ENCODE data around the gene GAS6.
"Not testable (repeated sequence)": the region's sequence is repeated elsewhere in the genome, so short reads cannot be mapped to it uniquely, and the experiment has no call there.

The GAS6 gene

DNA sequence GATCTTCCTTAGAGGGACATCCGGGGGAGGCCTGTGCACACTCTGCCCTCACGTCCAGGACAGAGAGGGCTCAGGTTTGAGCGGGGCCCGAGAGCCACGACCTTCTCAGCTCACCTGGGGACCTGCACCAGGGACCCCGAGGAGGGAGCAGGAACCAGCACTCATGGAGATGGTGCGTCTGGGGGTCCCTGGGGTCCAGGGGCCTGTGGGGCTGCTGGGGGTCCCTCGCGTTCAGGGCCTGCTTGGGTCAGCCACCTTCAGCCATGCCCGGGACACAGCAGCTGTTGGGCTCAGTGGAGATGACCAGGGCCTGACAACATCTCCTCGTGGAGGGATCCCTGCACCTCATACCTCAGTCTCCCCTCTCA lies 57.8 kb downstream of the GAS6 start:
- no peak for DNase-seq (ENCODE audit: low read depth)

DNA sequence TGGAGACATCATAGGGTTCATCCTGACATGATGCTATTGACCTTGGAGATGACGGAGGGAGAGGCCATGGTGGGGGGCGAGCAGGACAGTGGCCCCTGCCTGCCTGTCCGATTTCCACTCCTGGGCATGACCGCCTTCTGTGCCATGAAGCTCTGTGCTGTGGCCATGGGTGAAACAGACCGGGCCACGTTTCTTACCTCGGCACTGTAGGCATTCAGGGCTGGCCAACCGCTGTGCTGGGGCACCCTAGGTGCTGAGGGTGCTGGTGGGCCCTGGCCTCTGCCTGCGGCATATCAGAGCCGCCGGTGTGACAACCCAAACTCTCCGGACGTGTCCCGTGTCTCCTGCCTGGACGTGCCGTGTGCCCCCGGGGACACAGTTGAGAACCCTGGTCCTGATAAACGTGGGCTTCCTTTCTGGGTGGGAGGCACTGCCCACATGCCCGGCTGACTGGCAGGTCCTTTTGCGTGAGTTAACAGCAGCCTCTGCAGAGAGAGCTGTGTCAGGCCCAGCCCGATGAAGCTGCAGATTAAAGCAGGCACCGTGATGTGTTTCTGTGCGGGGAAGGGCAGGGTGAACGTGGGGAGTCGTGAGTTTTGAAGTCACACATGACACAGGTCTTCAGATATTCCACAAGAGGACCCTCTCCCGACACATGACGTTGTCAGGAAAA lies 58.3 kb downstream of the GAS6 start:
- DNase-seq (ENCODE audit: low read depth): no peak

DNA sequence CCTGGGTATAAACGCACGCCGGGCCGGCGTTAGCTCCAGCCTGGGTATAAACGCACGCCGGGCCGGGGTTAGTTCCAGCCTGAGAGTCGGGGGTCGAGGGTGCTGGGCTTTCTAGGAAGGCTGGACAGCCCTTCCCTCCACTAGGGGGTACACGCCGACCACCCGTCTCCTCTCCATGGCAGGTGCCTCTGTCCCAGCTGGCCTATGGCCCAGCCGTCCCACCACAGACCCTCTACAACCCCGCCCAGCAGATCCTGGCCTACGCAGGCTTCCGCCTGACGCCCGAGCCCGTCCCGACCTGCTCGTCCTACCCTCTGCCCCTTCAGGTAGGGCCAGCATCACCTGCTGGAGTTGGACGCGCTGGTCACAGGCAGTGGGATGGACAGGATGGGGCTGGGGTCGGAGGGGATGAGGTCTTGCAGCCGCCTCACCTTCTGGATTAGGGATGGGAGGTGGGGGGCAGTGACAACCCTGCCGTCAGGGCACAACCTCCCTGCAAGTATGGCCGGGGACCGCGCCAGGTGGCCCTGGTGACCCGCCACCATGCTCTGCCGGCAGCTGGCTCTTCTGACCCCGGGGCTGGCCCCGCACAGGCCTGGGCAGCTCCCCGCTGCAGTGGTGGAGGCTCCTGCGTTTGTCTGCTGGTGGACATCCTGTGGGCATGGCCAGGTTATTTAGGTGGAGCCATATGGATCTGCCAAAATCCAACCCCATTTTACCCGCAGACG lies 59.0 kb downstream of the GAS6 start:
- no peak for DNase-seq (ENCODE audit: low read depth)

DNA sequence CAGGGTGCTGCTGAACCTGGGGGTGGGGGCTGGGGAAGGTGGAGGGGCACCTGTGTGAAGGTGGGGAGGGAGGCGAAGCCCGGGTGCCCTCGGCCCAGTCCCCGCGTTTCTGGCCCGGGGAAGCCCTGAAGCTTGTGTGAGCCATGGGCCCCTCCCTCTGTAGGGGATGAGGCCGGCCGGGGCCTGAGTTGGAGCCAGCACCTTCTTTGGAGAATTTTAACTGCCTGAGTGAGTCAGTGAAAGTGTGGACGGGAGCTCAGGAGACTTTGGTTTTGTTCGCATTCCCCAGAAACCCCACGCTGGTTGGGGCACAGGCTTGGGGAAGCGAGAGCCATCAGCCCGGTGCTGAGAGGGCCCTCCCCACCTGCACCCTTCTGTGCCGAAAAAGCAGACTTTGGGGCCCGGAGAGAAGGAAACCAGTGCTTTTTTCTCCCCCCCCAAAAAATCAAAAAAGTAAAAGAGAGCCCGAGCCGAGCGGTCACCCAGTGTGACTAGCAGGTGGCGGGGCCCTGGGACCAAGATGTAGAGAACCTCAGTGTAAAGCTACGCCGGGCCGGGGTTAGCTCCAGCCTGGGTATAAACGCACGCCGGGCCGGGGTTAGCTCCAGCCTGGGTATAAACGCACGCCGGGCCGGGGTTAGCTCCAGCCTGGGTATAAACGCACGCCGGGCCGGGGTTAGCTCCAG lies 59.7 kb downstream of the GAS6 start:
- no peak for DNase-seq (ENCODE audit: low read depth)

DNA sequence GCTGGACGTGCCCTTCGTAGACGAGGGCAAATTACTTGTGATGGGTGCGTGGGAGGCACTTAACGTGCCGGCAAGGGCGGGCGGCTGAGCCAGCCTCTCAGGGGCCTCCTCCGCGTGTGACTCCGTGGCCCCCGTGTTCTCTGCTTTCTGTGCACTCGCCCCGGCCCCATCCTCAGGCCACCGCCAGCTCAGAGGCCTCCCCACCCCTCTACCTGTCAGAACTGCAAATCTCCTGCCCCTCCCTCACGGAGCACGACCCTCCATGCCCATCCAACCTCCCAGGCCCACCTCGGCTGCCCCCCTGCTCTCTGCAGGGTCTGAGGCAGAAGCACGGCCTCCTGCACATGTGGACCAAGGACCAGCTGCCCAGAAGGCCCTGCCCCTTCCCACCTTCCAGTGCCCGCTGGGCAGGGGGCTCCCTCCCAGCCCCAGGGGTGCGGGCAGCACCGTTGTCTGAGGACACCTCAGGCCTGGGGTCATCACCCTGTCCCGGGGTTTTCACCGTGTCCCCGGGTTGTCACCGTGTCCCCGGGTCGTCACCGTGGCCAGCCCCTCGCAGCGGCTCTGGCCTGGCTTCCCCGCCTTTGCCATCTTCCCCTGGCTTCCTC lies 60.4 kb downstream of the GAS6 start:
- DNase-seq (ENCODE audit: low read depth): no peak

DNA sequence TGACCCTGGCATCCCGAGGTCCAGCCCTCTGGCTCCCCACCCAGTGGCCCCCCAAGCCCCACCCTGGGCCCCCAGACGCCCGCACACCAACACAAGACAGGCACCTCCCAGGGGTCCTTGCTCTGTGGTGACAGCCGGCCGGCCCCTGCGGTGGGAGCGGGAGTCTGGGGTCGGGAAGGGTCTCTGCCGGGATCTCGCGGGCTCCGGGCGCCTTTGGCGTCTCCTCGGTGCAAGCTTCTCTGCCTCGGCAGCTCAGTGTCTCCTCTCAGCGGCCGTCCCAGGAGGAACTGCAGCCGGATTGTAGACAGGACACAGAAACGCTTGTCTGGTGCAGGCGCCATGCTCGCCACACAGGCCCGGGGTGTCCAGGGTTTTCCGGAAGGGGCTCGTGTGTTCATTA lies 61.1 kb downstream of the GAS6 start:
- DNase-seq (ENCODE audit: low read depth): no peak

DNA sequence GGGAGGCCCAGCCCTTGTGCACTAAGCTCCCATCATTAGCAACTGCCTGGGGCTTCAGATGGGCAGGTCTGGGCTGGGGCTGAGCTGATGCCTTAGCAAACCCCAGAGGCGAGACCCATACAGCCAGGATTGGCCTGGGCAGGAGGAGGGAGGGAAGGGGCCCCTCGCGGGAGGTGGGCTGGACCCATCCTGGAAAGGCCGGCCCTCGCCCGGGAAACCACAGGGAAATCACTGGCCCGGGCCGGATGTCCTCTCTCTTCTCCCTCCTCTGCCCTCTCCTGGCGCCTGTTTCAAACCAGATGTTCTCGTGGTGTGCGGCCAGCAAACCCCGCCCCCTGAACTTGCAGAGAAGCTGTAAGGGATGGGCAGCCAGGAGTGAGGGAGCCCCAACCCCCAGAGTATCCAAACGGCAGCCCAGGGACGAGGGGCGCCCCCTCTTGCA lies 61.8 kb downstream of the GAS6 start:
- peak; percentile 81 for DNase-seq (ENCODE audit: low read depth)

DNA sequence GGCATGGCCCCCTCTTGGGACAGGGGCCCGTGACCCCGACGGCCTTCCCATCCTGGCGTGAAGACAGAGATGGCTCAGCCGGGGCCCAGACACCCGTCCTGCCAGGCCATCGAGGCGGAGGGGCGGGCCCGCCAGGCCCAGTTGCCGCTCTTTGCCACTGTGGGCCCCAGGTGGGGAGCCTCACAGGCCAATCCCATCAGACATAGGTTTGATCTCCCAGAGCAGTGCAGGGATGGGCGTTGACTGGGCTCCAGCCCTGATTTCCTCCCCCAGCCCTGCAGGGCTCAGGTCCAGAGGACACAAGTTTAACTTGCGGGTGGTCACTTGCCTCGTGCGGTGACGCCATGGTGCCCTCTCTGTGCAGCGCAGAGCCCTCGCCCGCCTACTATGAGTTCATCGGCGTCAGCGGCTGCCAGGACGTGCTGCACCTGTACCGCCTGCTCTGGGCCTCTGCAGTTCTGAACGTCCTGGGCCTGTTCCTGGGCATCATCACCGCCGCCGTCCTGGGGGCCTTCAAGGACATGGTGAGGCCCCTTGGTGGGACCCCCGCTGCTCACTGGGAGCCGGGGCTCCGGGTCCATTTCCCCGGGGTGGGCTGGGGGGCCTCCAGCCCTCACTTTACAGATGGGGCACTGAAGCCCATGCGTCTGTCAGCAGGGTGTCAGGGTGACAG lies 62.5 kb downstream of the GAS6 start:
- no peak for DNase-seq (ENCODE audit: low read depth)

DNA sequence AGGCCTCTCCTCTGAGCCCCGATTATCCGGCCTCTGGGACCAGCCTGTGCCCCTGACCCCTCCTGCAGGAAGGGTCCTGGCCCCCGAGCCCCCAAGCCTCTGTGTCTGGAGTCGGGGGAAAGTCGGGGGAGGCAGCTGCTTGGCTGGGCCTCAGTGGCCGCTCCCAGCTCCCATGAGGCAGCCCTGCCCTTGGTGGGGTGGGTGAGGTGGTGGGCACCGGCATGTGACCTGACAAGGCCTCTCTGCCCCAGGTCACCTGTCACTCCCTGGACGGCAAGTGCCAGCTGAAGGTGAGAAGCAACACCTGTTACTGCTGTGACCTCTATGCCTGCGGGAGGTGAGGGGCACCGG lies 63.3 kb downstream of the GAS6 start:
- DNase-seq (ENCODE audit: low read depth): no peak

DNA sequence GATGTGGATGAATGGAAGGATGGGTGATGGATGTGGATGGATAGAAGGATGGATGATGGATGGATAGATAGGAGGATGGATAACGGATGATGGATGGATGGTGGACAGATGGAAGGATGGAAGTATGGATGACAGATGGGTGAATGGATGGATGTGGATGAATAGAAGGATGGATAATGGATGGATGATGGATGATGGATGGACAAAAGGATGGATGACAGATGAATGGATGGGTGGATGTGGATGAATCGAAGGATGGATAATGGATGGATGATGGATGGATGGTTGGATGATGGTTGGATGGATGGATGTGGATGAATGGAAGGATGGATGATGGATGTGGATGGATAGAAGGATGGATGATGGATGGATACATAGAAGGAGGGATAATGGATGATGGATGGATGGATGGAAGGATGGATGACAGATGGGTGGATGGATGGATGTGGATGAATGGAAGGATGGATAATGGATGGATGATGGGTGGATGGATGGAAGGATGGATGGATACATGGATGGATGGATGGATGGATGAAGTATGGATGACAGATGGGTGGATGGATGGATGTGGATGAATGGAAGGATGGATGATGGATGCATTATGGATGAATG lies 65.6 kb downstream of the GAS6 start:
- DNase-seq (ENCODE audit: low read depth): no peak

DNA sequence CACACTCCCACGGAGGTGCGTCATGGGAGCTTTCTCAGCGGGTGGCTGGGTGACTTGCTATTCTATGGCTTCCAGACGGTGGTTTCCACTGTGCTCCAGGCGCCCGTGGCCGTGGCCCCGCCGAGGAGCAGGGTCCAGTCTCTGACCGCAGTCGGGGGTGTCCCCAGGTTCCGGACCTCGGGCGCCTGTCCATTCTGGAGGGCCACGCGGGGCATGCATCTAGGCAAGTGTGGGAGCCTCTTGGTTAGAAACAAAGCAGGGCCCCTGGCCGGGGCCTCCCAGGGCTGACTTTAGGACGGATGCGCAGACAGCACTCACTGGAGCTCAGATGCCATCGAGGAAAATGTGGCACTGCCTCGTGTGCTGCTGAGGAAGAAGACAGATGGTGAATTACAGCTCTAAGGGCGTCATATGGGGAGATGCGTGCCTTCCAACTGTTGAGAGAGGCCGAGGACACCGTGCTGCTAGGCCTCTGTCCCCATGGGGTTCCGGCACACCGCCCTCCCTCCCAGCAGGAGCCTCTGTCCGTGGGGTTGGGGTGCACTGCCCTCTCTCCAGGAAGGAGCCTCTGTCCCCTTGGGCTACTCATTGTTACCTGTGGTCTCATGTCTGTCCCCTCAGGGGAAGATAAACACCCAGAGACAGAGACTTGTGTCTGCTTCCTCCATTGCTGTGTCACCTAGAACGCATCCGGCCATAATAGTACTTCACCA lies 66.8 kb downstream of the GAS6 start:
- no peak for DNase-seq (ENCODE audit: low read depth)

DNA sequence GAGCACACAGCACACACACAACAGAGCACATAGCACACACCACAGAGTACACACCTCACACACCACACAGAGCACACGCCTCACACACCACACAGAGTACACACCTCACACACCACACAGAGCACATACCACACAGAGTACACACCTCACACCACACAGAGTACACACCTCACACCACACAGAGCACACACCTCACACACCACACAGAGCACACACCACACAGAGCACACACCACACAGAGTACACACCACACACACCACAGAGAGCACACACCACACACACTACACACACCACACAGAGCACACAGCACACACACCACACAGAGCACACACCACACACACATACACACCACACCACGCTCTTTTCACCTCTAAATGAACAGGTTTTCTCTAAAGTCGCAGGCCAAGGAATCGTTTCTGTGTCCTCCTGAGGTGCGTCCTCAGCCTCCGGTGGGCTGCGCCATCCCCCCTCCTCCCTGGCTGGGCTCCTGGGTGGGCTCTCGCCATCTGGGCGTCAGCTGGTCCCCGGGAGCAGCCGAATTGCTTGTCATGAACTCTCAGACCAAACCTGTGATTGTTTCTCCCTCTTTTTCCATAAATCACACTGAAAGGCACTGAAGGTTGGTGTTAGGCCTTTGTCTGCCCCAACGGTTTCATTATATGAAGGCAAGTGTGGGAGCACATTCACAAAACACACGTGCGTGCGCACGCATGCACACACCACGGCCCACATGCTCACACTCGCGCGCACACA lies 67.5 kb downstream of the GAS6 start:
- no peak for DNase-seq (ENCODE audit: low read depth)

DNA sequence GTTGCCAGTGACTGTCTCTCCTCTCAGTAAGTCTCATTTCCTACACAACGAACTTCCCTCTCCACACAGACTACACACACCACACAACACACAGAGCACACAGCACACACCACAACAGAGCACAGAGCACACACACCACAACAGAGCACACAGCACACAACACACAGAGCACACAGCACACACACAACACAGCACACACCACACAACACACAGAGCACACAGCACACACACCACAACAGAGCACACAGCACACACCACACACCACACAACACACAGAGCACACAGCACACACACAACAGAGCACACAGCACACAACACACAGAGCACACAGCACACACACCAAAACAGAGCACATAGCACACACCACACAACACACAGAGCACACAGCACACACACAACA lies 68.5 kb downstream of the GAS6 start:
- DNase-seq (ENCODE audit: low read depth): not testable (repeated sequence)

DNA sequence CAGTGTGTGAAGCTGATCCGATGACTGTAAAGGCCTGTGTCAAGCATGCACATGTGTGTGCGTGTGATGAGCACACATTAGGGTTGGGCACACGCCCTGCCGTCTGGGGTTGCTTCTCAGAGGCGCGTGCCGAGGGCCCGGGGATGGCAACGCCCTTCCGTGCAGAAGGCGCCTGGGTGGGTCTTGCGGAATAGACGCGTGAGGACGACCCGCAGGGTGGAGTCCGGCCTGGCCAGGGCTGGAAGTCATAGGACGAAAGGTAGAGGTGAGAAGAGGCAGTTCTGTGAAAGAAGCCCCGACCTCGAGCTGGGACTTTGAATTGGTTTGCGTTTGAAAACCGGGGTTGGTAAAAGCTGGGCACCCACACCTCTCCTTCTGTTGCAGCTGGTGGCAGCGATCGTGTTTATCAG lies 69.1 kb downstream of the GAS6 start:
- DNase-seq (ENCODE audit: low read depth): no peak

DNA sequence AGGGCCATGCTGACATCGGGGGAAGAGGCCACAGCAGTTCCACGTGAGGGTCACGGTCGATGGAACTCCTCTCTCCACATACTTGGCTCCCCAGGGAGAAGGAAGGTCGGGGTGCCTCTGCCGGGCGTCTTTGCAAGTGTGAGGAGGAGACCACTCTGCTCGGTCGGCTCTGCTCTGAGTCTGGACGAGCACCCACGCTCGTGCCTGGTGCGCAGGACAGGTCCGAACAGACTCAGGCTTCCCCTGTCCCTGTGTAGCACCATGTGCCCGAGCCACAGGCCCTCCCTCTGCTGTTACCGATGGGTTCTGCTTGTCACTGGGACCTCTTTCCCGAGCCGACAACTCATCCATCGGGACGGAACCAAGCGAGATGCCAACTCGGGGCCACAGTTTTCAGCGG lies 69.8 kb downstream of the GAS6 start:
- no peak for DNase-seq (ENCODE audit: low read depth)

DNA sequence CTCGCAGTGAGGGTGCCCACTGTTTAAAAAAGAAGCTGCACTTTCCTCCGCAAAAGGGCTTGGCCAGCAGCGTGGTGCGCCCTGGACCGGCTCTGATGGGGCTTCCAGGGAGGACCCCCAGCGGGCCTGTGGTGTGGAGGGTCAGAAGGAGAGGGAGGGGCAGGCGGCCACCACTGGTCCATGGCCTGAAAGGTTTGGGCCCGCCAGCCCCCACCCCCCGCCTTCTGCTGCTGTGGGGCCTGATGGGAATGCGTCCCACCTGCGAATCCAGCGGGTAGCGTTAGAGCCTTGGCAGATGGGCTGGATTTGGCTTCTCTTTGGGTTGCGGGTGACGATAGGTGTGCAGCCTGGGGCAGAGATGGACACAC lies 70.2 kb downstream of the GAS6 start:
- DNase-seq (ENCODE audit: low read depth): no peak

DNA sequence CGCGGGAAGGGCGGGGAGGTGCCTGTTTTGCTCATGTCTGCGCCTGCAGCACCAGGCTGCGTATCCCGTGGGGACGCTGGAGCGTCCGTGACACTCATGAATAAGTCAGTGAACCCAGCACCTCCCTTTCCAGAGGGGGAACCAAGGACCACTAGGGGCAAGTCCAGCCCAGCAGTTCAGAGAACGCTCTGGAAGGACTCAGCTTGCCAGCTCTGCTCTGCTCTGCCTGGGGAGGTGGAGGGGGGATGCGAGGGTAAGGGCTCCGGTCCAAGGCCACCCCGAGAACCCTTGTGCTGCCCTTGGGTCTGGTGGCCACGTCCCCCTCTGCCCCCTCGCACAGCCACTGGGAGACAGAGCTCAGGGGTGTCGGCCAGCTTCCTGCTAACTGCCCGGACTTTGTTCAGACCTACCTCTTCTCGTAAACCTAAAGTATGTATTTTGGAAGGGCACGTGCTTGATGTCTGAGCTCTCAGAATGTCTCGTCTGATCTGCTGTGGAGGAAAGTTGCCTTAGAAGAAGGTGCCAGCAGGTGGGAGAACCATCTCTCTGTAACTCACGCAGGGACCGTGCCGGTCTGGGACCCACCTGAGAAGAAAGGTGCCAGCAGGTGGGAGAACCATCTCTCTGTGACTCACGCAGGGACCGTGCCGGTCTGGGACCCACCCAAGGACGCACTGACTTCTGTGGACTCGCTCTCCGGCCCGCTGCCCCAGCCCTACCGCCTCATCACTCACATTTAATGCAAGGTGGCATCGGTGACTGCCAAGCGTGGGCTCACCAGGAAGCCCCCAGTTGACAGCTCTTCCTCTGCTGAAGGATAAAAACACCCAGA lies 70.8 kb downstream of the GAS6 start:
- DNase-seq (ENCODE audit: low read depth): no peak

DNA sequence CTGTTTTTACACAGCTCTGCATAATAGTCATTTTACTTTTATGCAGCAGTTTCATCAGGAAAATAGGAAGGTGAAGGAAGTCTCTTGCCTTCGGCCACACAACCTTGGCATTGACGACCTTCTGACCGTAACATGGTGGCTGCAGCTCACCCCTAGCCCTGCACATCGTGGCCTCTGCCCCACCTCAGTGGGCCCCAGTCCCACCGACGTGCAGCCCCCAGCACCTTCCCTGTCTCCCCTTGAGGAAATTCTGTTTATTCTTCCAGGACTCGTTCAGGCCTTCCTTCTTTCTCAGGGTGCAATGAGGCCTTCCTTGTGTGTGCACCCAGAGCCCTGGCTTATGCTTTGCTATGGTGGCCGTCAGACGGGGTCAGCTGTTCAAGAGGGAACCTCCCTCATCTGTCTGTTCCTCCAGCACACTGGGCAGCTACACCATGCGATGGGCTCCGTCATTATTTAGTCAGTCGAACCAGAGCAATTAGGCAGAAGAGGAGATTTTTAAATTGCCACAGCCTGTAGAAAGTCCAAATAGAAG lies 71.6 kb downstream of the GAS6 start:
- no peak for DNase-seq (ENCODE audit: low read depth)

DNA sequence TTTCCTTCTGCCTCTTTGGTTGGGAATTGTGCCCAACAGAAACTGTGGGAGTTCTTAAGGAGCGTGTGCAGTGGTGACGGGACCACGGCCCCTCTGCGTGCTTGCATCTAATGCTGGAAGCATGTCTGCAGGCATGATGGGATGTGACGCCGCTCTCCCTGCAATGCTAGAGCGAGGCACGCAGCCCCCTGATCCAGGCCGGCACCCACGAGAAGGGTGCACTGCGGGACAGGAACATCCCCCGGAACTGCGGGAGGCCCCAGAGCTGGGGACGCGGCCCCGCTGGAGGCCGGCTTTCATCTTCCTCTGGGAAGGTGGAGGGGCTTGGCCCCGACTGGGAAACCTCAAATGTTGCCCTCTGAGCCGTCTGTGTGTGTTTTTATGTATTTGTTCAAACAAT lies 72.1 kb downstream of the GAS6 start:
- DNase-seq (ENCODE audit: low read depth): no peak

DNA sequence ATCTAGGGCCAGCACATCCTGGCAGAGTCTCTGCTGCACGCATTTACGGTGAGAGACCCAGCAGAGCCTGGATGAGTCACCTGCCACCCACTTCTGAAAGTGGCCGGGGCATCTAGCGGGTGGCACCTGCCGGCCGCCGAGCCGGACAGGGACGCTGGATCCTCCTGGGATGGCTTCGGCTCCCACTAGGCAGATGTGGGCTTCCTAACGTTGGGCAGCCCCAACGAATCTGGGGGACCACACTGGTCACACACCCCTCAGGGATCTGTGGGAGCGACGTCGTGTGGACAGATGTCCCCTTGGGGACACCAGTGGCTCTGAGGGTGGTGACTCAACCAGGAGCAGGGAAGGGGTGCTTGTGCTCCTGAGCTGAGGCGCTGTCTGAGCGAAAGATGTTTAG lies 72.7 kb downstream of the GAS6 start:
- DNase-seq (ENCODE audit: low read depth): no peak

Data from ELR (cell line).